Upper lobe of right lung (tissue), 1 donor: ENCODE data around the gene ZNF750. TPM values are rescaled to one million over a fixed set of nuclear protein-coding genes. Genes with fewer than 3 reads are reported as not detected.

Source experiments
- ATAC-seq: fragments of 200-7000 bp; cut with Tn5 transposase; one replicate; pipeline ENCODE4 v1.9.1; 2020; ENCODE audit warnings: mild to moderate bottlenecking, moderate library complexity
- DNase-seq: peaks from one replicate; pipeline ENCODE4 v3.0.0-alpha.2; 2020
- H3K27ac ChIP-seq: fragments of 200-600 bp; one replicate; pipeline ENCODE4 v1.8.0; 2022
- H3K27me3 ChIP-seq: fragments of 200-600 bp; one replicate; pipeline ENCODE4 v1.8.0; 2022; ENCODE audit warnings: mild to moderate bottlenecking
- H3K36me3 ChIP-seq: fragments of 200-600 bp; one replicate; pipeline ENCODE4 v1.8.0; 2022
- H3K4me1 ChIP-seq: fragments of 200-600 bp; one replicate; pipeline ENCODE4 v1.8.0; 2022
- H3K4me3 ChIP-seq: fragments of 200-600 bp; one replicate; pipeline ENCODE4 v1.8.0; 2022; ENCODE audit warnings: mild to moderate bottlenecking
- H3K9me3 ChIP-seq: fragments of 200-600 bp; one replicate; pipeline ENCODE4 v1.8.0; 2022
- intact Hi-C: fragments of 100-400 bp; cut with DNase I; formaldehyde crosslinking; loops from one replicate; pipeline ENCODE4 v1.11.0; 2022
- total RNA-seq: library from RNA; stranded (reverse); fragmentation: NEBNext Ultra II Directional; extraction: Animal tissue kit (Norgen Biotek cat#: 25700); gene quantifications from one replicate; pipeline ENCODE4 v1.2.1, GENCODE V29; 2021
- TF ChIP-seq, protein P1 (sequence below): fragments of 200-600 bp; IDR thresholded peaks from one replicate; pipeline ENCODE4 v1.8.0; 2022; ENCODE audit warnings: antibody characterized with exemption
- donor health status: DM: no; HTN: yes; CAD: no; lungs with severe emphysema.

Gene ZNF750
- total RNA-seq, 1 donor from 2014 or later: 5.6 TPM

GRCh38 chr17:82879241-82879640 is 39.4 kb upstream of the ZNF750 start:
- H3K9me3 ChIP-seq: no peaks in the 10 kb centered on the region
- TF ChIP-seq, protein P1, sequence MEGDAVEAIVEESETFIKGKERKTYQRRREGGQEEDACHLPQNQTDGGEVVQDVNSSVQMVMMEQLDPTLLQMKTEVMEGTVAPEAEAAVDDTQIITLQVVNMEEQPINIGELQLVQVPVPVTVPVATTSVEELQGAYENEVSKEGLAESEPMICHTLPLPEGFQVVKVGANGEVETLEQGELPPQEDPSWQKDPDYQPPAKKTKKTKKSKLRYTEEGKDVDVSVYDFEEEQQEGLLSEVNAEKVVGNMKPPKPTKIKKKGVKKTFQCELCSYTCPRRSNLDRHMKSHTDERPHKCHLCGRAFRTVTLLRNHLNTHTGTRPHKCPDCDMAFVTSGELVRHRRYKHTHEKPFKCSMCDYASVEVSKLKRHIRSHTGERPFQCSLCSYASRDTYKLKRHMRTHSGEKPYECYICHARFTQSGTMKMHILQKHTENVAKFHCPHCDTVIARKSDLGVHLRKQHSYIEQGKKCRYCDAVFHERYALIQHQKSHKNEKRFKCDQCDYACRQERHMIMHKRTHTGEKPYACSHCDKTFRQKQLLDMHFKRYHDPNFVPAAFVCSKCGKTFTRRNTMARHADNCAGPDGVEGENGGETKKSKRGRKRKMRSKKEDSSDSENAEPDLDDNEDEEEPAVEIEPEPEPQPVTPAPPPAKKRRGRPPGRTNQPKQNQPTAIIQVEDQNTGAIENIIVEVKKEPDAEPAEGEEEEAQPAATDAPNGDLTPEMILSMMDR: no peak
- DNase-seq (no peak), ATAC-seq (no peak)
- intact Hi-C loops: no loop called here
- no peak overlapping the region for H3K4me3 ChIP-seq
- H3K4me1 ChIP-seq: peaks cover 77% of the 10 kb centered on the region
- H3K27me3 ChIP-seq: no peaks in the 10 kb centered on the region
- H3K27ac ChIP-seq: peak overlapping the region; percentile 56
- no peaks in the 10 kb centered on the region for H3K36me3 ChIP-seq

DNA sequence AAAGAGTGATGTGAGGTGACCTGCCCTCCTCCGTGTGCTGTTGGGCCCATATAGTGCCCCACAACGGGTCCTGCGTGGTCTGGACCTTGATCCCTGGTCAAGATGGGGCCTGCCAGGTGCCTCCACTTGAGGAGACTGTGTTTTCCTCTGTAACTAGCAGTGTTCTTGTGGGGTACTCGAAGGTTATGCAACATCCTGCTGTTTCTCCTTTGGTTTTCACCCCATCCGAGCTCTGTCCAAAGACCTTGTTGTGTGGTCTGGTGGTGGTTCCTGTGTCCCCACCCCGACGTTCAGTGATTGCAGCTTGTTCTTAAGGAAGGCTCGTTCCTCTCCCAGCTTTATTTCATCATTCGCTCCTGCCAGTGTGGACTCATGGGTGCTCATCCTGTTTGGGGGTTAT is 38.7 kb upstream of the ZNF750 start:
- intact Hi-C loops: no loop called here
- TF ChIP-seq, protein P1: no peak
- Histone ChIP-seq H3K27ac (peak overlapping the region; percentile 56), H3K9me3 (no peaks in the 10 kb centered on the region), H3K27me3 (no peaks in the 10 kb centered on the region), H3K36me3 (no peaks in the 10 kb centered on the region), H3K4me1 (peaks cover 73% of the 10 kb centered on the region), H3K4me3 (no peak overlapping the region)
- ATAC-seq: peak; percentile 6
- no peak for DNase-seq

- ATAC-seq: peak; percentile 83
- peaks cover 61% of the 10 kb centered on the region for H3K4me1 ChIP-seq
These were observed 37.0 kb upstream of the ZNF750 start for GRCh38 chr17:82876602-82877379.

DNA sequence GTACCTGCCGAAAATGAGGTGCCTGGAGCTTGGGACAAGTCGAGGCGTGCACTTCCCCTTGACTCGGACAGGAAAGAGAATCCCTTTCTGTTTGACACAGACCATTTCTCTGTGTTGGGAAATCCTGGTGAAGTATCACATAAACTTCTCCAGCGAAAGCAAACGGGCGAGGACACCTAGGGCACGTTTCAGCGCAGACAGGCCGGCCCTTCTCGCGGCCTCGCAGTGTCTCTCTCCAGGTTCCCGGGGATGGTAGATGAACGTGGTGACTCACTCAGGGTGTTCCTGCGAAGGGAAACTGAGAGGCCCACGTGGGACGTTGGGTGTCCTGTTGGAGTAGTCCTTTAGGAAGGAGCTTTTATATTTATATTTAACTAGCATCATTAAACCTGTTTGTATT is 36.3 kb upstream of the ZNF750 start:
- Histone ChIP-seq H3K27ac (peak overlapping the region; percentile 82), H3K36me3 (peaks cover 8% of the 10 kb centered on the region), H3K4me1 (peaks cover 54% of the 10 kb centered on the region), H3K27me3 (no peaks in the 10 kb centered on the region), H3K4me3 (peak overlapping the region; percentile 23), H3K9me3 (no peaks in the 10 kb centered on the region)
- intact Hi-C loops: no loop called here
- TF ChIP-seq, protein P1: no peak
- ATAC-seq: peak; percentile 17
- DNase-seq: no peak

More at GRCh38 chr17:82876602-82877379, 37.0 kb upstream of the ZNF750 start:
- TF ChIP-seq, protein P1: peak; percentile 54
- Histone ChIP-seq H3K4me3 (peak overlapping the region; percentile 23), H3K36me3 (peaks cover 2% of the 10 kb centered on the region), H3K9me3 (no peaks in the 10 kb centered on the region), H3K27ac (peak overlapping the region; percentile 82), H3K27me3 (no peaks in the 10 kb centered on the region)
- peak; percentile 92 for DNase-seq
- intact Hi-C loops: no loop called here

DNA sequence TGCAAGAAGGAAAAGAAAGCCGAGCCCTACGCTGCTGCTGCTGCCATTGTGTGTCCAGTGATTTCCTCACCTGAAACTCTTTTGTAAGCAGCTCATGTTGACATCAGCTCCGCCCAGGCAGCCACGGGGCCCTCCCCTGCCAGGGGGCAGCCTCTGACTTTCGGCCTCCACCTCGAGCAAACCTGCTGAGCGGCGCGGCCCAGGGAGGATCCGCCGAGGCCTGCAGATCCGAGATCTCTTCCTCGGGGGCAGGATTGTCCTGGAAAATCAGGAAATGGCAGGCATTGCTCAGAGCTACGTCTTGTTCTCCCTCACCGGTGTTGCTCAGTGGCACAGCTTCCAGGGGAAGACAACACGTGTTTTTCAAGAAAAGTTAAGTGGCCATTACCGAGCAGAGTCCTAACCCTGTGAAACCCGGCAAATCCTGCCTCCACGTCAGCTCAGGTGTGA is 35.6 kb upstream of the ZNF750 start:
- Histone ChIP-seq H3K4me3 (no peak overlapping the region), H3K27ac (peak overlapping the region; percentile 82)
- peak; percentile 71 for ATAC-seq

More for the DNA sequence above, 35.6 kb upstream of the ZNF750 start:
- Histone ChIP-seq H3K4me1 (peaks cover 51% of the 10 kb centered on the region), H3K27me3 (no peaks in the 10 kb centered on the region), H3K9me3 (no peaks in the 10 kb centered on the region), H3K36me3 (peaks cover 14% of the 10 kb centered on the region)
- peak; percentile 93 for DNase-seq
- TF ChIP-seq, protein P1: no peak
- intact Hi-C loops: no loop called here
